HUES6 (cell line): ENCODE measurements around the gene POLD3.

Source experiments
- H3K27ac ChIP-seq: 2 replicates; pipeline ENCODE4 v1.7.0; 2013; ENCODE audit warnings: low read depth, mild to moderate bottlenecking, low read length, inconsistent platforms
- H3K27me3 ChIP-seq: 2 replicates; pipeline ENCODE4 v1.6.1; 2013; ENCODE audit warnings: low read length; ENCODE audit not compliant: control insufficient read depth, insufficient read depth
- H3K36me3 ChIP-seq: 2 replicates; pipeline ENCODE4 v1.6.1; 2013; ENCODE audit warnings: low read length; ENCODE audit not compliant: control insufficient read depth, insufficient read depth
- H3K4me1 ChIP-seq: 2 replicates; pipeline ENCODE4 v1.6.1; 2013; ENCODE audit warnings: low read length; ENCODE audit not compliant: control insufficient read depth, insufficient read depth
- H3K4me3 ChIP-seq: 2 replicates; pipeline ENCODE4 v1.5.1; 2013; ENCODE audit warnings: low read depth, low read length
- H3K9ac ChIP-seq: one replicate; pipeline ENCODE4 v1.6.1; 2013; ENCODE audit warnings: mild to moderate bottlenecking, low read length
- H3K9me3 ChIP-seq: 2 replicates; pipeline ENCODE4 v1.6.1; 2013; ENCODE audit warnings: low read depth, low read length; ENCODE audit not compliant: control insufficient read depth, insufficient read depth

The POLD3 gene, protein sequence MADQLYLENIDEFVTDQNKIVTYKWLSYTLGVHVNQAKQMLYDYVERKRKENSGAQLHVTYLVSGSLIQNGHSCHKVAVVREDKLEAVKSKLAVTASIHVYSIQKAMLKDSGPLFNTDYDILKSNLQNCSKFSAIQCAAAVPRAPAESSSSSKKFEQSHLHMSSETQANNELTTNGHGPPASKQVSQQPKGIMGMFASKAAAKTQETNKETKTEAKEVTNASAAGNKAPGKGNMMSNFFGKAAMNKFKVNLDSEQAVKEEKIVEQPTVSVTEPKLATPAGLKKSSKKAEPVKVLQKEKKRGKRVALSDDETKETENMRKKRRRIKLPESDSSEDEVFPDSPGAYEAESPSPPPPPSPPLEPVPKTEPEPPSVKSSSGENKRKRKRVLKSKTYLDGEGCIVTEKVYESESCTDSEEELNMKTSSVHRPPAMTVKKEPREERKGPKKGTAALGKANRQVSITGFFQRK

GRCh38 chr11:74592441-74593362 lies at the start of gene POLD3:
POLD3 (plus strand) TSS chr11:74592582; CDS start chr11:74592659, 77 bp downstream.
- peaks cover 8% of the 10 kb centered on the region; the same call in 1 of the 2 replicates for H3K4me1 ChIP-seq
- H3K9ac ChIP-seq, result peak within 1 kb of the TSS; percentile 97
- peak within 1 kb of the TSS; percentile 81 for H3K27ac ChIP-seq
- peak within 1 kb of the TSS; percentile 94 for H3K4me3 ChIP-seq
- peaks cover 29% of the 10 kb centered on the region for H3K36me3 ChIP-seq
- no peaks in the 10 kb centered on the region for H3K9me3 ChIP-seq
- no peaks in the 10 kb centered on the region for H3K27me3 ChIP-seq

GRCh38 chr11:74543991-74544390 lies 48.4 kb upstream of the POLD3 start:
- H3K4me3 ChIP-seq, result no peak overlapping the region
- peaks cover 6% of the 10 kb centered on the region; the same call in 1 of the 2 replicates for H3K4me1 ChIP-seq
- H3K9ac ChIP-seq, result no peak overlapping the region
- H3K36me3 ChIP-seq, result no peaks in the 10 kb centered on the region
- no peak overlapping the region for H3K27ac ChIP-seq
- peaks cover 59% of the 10 kb centered on the region for H3K9me3 ChIP-seq
- no peaks in the 10 kb centered on the region for H3K27me3 ChIP-seq

- Histone ChIP-seq H3K9ac (no peak overlapping the region), H3K27ac (no peak overlapping the region), H3K36me3 (no peaks in the 10 kb centered on the region), H3K4me3 (no peak overlapping the region), H3K4me1 (peaks cover 9% of the 10 kb centered on the region), H3K9me3 (peaks cover 38% of the 10 kb centered on the region), H3K27me3 (no peaks in the 10 kb centered on the region)
Measured at GRCh38 chr11:74546752-74547151, 45.6 kb upstream of the POLD3 start.

- Histone ChIP-seq H3K4me3 (no peak overlapping the region), H3K27ac (no peak overlapping the region), H3K4me1 (peaks cover 9% of the 10 kb centered on the region), H3K9me3 (no peaks in the 10 kb centered on the region), H3K9ac (no peak overlapping the region), H3K36me3 (no peaks in the 10 kb centered on the region), H3K27me3 (no peaks in the 10 kb centered on the region)
Measured at GRCh38 chr11:74550991-74551753, 41.2 kb upstream of the POLD3 start.

DNA sequence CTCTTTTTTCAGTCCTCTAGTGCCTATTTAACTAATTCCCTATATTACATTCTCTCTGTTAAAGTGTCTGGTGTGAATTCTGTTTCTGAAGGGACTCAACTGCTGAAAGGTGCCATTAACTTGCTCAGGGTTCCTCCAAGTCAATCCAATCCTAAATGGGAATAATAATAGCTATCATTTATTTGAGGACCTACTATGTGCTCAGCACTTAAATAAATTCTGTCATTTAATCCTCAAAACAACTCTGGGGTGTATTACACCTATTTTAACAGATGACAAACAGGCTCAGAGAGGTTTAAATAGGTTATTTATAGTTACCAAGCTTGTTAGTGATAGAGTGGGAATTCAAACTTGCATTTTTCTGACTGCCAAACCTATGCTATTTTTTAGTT lies 40.6 kb upstream of the POLD3 start:
- Histone ChIP-seq H3K9me3 (no peaks in the 10 kb centered on the region), H3K27ac (no peak overlapping the region), H3K4me3 (no peak overlapping the region), H3K27me3 (no peaks in the 10 kb centered on the region), H3K36me3 (no peaks in the 10 kb centered on the region), H3K4me1 (peaks cover 9% of the 10 kb centered on the region), H3K9ac (no peak overlapping the region)

- H3K9ac ChIP-seq, result no peak overlapping the region
Measured at GRCh38 chr11:74557526-74557925, 34.9 kb upstream of the POLD3 start.

GRCh38 chr11:74559110-74559933 lies 33.1 kb upstream of the POLD3 start:
- peaks cover 16% of the 10 kb centered on the region for H3K9me3 ChIP-seq
- no peak overlapping the region for H3K27ac ChIP-seq
- no peak overlapping the region for H3K4me3 ChIP-seq
- H3K4me1 ChIP-seq, result no peaks in the 10 kb centered on the region
- no peak overlapping the region for H3K9ac ChIP-seq
- H3K36me3 ChIP-seq, result no peaks in the 10 kb centered on the region
- no peaks in the 10 kb centered on the region for H3K27me3 ChIP-seq

More at GRCh38 chr11:74557526-74557925, 34.9 kb upstream of the POLD3 start:
- H3K27me3 ChIP-seq, result no peaks in the 10 kb centered on the region
- H3K4me1 ChIP-seq, result no peaks in the 10 kb centered on the region
- no peaks in the 10 kb centered on the region for H3K36me3 ChIP-seq
- H3K4me3 ChIP-seq, result no peak overlapping the region
- H3K9me3 ChIP-seq, result peaks cover 16% of the 10 kb centered on the region
- H3K27ac ChIP-seq, result no peak overlapping the region

DNA sequence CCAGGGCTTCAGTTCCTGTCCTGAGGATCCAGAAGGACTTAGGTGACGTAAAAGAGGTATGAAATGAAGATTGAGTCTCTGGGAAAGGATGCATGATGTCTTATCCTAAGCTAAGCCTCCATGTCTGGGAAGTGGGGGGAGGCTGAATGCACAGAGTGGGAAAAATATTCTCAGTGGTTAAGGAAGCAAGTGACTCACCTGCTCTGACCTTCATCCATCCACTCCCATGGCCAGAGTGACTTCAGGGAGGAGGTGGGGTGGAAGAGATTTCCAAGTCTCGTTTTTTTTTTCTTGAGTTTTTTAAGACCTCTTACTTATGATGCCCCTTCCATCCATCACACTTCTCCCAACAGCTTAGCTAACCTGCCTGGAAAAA lies 32.5 kb upstream of the POLD3 start:
- no peak overlapping the region for H3K4me3 ChIP-seq
- no peaks in the 10 kb centered on the region for H3K36me3 ChIP-seq
- H3K27me3 ChIP-seq, result no peaks in the 10 kb centered on the region
- no peaks in the 10 kb centered on the region for H3K4me1 ChIP-seq
- peaks cover 16% of the 10 kb centered on the region for H3K9me3 ChIP-seq
- H3K9ac ChIP-seq, result no peak overlapping the region
- H3K27ac ChIP-seq, result no peak overlapping the region

DNA sequence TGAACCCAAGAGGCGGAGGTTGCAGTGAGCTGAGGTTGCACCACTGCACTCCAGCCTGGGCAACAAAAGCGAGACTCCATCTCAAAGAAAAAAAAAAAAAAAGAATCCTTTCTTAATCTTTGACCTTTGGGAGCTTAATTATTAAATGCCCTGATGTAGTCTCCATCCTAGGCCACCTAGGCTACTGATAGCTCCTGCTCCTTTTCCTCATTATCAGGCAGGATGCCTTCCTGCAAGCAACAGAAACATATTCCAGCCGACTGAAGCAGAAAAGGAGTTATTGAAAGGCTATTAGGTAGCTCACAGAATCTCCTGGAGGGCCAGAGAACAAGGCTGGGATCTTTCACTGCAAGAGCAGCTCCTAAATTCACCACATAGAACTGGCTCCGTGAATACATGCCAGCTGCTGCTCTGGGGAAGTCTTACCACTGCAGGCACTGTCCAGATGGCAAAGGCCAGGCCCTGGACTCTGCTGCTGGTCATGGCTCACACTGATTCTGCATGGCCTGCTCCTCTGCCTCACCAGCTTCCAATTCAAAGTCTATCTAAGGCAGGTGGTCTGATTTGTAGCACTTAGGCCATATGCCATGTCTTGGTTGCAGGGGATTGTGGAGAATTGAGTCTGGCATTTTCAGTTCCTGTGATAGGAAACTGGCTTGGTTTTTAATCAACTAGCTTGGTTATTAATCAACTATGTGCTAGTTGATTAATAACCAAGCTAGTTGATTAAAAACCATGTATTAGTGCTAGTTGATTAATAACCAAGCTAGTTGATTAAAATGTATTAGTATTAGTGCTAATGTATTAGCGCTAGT lies 26.0 kb upstream of the POLD3 start:
- Histone ChIP-seq H3K4me3 (no peak overlapping the region), H3K36me3 (no peaks in the 10 kb centered on the region), H3K9me3 (peaks cover 8% of the 10 kb centered on the region), H3K4me1 (no peaks in the 10 kb centered on the region), H3K27ac (no peak overlapping the region), H3K9ac (no peak overlapping the region), H3K27me3 (no peaks in the 10 kb centered on the region)
